Right renal cortex interstitium (tissue), 3 donors: ENCODE data around the gene CHIT1. TPM values are rescaled to one million over a fixed set of nuclear protein-coding genes. Genes with fewer than 3 reads are reported as not detected.
"Not testable (repeated sequence)": the region's sequence is repeated elsewhere in the genome, so short reads cannot be mapped to it uniquely, and the experiment has no call there.

Experiments used
- DNase-seq, 3 donors: peaks; one replicate each; pipeline ENCODE4 v3.0.0-alpha.2; 2013; ENCODE audit warnings: low read depth in 3 of 3, low spot score in 2 of 3
- polyA plus RNA-seq, 3 donors: library from polyadenylated mRNA; unstranded; fragments of 120-200 nt; gene quantifications; one replicate each; pipeline ENCODE4 v1.2.1, GENCODE V29; 2013; ENCODE audit not compliant: insufficient read length in 3 of 3

The CHIT1 gene
- polyA plus RNA-seq, 3 donors = 0.11 to 0.21 (median 0.15) TPM

- peak; percentile 91 to 94 (median 94) for DNase-seq
These were observed 37.9 kb upstream of the CHIT1 start for GRCh38 chr1:203267347-203267846.

- DNase-seq = not testable (repeated sequence)
These were observed 36.7 kb upstream of the CHIT1 start for GRCh38 chr1:203266140-203266539.

GRCh38 chr1:203265541-203265940 is 36.1 kb upstream of the CHIT1 start:
- no peak for DNase-seq

DNA sequence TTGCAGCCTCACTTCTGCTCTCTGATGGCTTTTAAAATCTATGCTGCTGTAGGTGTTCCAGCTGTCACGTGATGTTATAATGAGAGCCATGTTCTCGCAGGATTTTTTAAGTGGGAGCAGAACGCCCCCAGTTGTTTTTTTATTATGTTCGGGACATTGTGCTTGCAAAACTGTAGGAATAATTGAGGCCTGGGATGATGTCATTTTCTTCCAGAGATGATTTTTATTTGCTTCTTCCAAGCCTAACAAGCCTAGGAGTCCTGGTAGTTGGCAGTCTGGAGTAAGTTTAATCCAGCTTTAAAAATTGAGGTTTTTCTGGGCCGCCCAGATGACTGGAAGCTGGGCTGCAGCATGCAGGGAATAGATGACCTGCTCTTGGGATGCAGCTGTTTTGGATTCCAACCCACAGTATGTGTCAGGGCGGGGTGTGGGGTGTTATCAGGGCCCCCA is 34.6 kb upstream of the CHIT1 start:
- DNase-seq = no peak

GRCh38 chr1:203263496-203263895 is 34.0 kb upstream of the CHIT1 start:
- no peak for DNase-seq

GRCh38 chr1:203256636-203257035 is 27.2 kb upstream of the CHIT1 start:
- not testable (repeated sequence) for DNase-seq

DNA sequence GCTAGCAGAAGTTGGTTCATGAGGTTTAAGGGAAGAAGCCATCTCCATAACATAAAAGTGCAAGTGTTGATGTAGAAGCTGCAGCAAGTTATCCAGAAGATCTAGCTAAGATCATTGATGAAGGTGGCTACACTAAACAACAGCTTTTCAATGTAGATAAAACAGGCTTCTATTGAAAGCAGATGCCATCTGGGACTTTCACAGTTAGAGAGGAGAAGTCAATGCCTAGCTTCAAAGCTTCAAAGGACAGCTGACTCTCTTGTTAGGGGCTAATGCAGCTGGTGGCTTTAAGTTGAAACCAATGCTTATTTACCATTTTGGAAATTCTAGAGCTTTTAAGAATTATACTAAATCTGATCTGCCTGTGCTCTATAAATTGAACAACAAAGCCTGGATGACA is 25.3 kb upstream of the CHIT1 start:
- not testable (repeated sequence) for DNase-seq

DNA sequence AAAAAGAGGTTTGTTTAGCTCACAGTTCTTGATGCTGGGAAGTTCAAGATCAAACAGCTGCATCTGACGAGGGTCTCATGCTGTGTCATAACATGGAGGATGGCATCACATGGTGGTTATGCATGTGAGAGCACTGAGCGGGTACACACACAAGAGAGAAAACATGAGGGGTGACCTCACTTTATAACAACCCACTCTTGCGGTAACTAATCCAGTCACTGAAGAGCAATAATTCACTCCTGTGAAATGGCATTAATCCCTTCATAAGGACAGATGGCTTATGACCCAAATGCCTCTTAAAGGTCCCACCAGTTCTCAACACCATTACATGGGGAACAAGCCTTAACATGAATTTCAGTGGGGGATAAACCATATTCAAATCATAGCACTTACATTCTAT is 23.2 kb upstream of the CHIT1 start:
- no peak for DNase-seq

DNA sequence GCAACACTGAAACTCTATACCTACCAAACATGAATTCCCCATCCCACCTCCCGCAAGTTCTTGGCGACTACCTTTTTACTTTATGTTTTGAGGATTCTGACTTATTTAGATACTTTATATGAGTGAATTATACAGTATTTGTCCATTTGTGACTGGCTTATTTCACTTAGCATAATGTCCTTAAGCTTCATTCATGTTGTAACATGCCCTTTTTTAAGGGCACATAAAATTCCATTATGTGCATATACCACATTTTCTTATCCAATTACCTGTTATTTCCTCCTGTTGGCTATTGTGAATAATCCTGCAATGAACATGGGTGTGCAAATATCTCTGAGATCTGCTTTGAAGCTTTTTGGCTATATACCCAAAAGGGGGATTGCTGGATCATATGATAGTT is 22.0 kb upstream of the CHIT1 start:
- no peak for DNase-seq

DNA sequence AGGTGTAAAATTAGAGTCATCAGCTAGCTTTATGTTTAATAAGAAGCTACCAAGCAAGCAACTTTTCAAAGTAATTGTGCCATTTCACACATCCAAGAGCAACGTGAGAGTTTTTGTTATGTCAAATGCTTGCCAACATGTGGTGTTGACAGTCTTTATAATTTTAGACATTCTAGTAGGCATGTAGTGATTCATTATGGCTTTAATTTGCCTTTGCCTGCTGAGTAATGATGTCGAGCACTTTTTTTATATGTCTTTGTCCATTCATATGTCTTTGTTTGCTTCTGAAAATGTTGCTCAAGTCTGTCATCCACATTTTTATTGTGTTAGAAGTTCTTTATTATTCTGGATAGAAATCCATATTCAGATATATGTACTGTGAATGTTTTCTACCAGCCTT is 21.4 kb upstream of the CHIT1 start:
- DNase-seq = no peak

DNA sequence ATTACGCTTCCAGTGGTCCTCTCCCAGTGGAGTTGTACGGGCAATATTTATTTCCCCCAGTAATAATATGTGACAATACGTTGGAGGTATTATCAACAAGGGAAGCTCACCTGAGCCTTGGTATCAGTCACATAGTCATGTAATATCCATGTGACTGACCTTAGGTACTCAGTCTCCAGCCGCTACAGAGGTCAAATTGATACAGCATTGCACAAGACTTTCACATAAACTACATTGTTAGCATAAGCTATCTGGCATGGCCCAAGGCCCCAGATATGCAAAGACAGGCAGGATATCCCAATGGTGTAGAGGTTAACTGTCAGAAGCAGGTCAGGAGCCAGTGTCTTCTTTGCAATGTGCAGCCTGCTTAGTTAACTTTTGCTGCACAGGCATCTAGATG is 15.3 kb upstream of the CHIT1 start:
- no peak for DNase-seq

- DNase-seq = not testable (repeated sequence)
These were observed 12.2 kb upstream of the CHIT1 start for GRCh38 chr1:203241708-203242107.

DNA sequence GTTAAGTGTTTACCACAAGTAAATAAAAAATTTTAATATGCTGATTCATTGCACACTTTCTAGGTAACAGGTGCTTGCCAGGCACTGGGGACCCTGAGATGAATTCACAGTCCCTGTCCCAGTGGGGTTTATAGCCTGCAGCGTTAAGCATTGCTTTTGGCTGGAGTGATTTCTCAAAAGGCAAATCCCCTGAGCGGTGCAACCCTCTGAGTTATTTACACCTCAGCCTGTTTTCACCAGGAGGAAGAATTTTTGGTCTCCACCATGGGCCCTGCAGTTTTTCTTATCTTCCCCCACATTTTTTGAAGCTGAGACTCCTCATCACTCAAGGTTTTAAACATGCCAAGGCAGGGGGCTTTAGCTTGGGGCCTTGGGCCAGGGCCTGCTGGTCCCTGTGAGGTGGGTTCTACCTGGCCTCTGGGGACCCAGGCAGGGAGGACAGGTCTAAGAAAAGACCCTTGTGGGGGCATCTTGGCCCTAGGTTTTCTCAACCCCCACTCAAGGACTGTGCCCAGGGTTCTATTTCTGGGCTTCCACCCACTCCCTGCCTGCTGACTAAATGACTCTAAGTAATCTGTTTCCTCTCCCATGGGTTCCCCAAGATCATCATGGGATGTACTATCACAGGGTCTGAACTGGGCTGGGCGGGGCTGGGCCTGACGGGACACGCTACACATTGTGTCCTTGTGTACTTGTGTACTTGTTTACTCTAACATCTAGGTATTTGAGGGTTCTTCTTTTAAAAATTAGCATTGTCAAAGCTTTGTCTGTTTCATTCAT is 10.2 kb upstream of the CHIT1 start:
- no peak for DNase-seq

DNA sequence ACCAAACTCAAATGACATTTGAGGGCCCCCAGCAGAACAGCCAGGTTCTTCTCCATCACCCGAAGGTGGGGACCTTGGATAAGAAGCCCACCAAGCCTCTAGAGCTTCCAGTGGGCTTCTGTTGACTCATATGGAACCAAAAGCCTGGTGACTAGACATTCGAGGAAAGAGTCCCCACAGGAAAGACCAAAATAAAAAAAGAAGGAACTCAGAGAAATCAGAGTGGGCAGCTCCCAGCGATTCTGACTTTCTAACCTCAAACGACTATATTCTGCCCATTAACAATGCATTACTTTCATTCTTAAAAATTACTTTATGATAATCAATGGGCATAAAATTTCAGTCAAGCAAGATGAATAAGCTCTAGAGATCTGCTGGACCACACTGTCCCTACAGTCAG is 9.6 kb upstream of the CHIT1 start:
- no peak for DNase-seq

GRCh38 chr1:203238535-203238934 is 9.1 kb upstream of the CHIT1 start:
- DNase-seq = no peak

DNA sequence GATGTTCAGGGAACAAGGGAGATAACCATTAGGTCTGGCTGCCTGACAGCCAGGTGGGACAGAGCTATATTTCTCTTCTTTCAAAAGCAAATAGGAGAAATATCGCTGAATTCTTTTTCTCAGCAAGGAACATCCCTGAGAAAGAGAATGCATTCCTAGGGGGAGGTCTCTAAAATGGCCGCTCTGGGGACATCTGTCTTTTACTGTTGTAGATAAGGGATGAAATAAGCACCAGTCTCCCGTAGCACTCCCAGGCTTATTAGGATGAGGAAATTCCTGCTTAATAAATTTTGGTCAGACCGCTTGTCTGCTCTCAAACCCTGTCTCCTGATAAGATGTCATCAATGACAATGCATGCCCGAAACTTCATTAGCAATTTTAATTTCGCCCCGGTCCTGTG is 5.4 kb upstream of the CHIT1 start:
- DNase-seq = not testable (repeated sequence)

GRCh38 chr1:203228670-203229069 is 803 bp downstream of the CHIT1 start:
- DNase-seq = no peak

DNA sequence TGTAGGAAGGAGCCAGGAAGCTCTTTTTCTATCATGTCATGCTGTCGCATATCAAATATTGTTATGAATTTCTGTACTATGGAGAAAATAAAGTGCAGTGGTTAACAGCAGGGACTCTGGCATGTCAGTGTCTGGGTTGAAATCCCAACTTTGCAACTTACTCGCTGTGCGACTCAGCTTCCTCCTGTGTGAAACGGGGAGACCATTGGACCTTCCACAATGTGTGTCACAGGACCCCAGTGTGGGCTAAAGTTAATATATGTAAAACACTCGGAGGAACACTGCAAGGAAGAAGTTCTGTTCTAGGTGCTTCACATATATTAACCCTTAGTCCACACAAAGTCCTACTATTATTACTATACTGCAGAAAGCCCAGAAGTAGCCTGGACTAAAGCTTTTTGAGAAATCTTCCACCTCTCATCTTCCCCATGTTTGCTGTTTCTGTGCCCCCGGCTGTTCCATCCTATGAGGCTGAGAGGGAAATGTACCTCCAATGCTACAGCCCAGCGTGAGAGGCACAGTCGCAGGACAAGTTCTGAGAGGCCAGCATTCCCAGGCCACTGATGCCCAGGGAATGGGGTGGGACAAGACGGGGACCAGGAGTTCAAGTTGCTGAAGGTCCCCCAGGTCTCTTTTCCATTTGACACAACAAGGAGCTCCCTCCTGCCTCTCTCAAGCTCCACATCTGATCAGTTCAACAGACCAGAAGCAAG is 1.9 kb downstream of the CHIT1 start:
- no peak for DNase-seq

GRCh38 chr1:203225071-203225470 is 4.4 kb downstream of the CHIT1 start:
- DNase-seq = no peak

DNA sequence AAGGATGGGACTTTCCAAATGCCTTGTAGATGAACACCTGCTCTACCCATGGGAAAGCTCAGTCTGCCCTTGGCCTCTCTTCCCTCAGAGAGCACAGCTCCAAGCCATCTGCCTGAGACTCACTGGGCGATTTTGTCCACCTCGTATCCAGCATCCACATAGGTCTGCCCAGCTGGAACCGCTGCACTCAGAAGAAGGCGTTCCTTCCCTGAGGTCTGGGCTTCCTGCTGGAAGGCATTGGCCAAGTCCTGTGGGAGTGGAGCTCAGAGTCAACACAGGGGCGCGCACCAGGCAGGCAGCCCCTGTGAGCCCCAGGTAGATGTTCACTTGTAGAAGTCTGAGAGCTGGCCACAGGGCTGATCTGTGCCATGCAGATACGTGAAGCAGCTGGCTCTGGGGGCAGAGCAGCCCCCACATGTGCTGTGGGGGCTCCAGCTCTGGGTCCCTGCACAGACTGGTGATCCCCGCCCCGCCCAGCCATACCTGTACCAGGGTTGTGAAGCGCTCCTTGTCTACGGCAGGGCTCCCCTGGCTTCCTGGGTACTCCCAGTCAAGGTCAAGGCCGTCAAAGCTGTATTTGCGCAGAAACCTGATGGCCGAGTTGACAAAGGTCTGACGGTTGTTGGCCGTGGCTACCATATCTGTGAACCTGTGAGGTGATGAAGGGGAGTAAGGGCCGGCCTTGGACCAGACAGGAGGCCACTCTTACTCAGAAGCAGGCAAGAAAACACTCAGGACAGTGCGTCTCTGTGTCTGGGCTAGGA is 6.3 kb downstream of the CHIT1 start:
- no peak for DNase-seq

GRCh38 chr1:203219934-203220333 is 9.5 kb downstream of the CHIT1 start:
- DNase-seq = no peak
